ENCODE results near the gene APOBEC3F.
"Not testable (repeated sequence)": the region's sequence is repeated elsewhere in the genome, so short reads cannot be mapped to it uniquely, and the experiment has no call there.

APOBEC3F gene

DNA sequence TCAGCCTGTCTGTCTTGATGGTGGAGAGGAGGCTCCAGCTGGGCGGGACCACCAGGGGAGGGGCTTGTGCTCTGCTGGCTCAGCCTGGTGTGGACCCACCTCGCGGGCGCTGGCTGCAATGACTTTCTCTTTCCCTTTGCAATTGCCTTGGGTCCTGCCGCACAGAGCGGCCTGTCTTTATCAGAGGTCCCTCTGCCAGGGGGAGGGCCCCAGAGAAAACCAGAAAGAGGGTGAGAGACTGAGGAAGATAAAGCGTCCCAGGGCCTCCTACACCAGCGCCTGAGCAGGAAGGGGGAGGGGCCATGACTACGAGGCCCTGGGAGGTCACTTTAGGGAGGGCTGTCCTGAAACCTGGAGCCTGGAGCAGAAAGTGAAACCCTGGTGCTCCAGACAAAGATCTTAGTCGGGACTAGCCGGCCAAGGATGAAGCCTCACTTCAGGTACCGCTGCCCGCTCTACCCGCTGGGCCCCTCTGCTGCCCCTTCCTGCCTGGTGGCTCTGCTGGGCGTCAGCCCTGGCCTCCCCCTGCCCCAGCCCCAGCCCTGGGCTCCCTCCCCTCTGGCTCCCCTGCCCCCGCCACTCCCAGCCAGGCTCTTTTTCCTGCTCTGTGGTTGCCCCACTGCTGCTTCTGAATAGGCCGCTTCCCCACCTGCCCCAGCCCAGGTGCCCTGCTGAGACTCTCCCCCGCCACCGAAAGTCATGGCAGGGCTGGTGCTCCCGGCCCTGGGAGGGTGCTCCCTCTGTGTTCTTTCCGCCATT lies at the start of gene APOBEC3F:
TSS of gene APOBEC3F (plus strand) at position 327 of the 759 bp plus-strand sequence. CDS start at position 424, 97 bp downstream.
- DNase-seq (ENCODE audit: low read depth) = peak; percentile 52

DNA sequence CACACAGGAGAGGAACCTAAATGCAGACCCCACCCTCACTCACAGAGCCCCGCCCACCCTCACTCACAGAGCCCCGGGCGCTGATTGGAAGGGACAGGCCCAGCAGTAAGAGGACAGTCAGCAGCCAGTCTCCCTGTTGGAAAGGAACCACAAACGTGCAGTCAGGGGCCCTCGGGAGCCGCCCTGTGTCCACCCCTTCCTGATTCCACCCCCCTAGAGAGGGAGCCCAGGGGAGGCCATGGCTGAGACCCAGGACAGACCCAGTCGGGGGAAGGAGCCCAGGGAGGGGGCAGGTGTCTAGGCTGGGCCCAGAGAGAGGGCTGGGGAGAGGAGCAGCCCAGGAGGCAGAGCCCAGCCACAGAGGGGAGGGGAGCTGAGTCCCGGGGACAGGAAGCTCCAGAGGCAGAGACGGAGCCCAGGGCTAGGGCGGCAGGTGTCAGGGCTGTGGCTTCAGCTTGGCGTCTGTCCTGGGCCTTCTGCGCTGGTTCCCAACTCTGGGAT lies 47.7 kb upstream of the APOBEC3F start:
- DNase-seq (ENCODE audit: low read depth) = not testable (repeated sequence)

DNA sequence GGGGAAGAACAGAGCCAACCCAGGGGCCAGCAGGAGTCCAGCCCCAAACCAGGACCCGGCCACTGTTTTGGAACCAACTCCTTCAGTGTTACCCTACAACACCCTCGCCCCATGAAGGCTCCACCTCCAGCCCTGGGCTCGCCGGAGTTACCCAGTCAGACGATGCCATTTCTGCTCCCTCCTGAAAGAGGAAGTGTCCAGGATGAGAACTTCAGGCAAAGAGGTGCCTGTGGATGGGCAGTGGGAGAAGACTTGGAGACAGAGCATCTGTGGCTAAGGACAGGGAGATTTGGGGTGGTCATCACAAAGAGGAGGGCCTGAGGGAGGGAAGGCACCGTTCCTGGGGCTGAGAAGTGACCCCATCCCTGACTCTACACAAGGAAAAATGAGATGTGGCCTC lies 44.6 kb upstream of the APOBEC3F start:
- DNase-seq (ENCODE audit: low read depth) = no peak

DNA sequence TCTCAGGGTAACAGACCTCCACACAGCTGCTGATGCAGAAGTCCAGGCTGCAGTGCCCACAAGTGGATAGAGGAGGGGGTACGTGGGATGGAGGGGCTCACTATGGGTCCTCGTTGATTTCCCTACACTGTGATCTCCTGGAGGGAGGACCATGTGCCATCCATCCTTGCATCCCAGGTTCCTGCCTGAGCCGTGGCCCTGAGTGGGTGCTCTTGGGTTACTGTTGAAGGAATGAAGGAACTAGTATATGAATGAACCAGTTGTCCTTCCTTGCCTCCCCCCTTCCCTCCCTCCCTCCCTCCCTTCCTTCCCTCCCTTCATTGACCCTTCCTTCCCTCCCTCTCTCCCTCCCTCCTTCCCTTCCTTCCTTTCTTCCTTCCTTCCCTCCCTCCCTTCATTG lies 43.1 kb upstream of the APOBEC3F start:
- DNase-seq (ENCODE audit: low read depth) = no peak

DNA sequence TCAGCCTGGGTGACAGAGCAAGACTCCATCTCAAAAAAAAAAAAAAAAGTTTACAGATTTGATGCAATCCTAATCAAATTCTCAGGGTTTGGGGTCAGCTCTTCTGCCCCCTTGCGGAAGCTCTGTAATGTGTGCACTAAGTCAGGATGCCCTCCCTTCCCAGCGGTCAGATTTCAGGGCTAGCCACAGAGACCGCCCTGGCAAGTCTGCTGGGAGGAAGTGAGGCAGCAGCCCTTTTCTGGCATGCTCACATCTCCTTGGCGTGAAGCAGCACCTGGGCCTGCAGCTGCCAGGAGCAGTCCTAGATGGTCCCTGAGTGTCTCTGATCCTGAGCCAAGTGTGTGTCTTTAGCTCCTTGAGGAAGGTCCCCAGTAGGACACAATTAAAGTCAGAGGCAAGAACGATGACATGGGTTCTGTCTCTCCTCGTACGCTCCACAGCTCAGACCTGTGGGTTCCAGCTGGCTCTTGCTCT lies 37.5 kb upstream of the APOBEC3F start:
- DNase-seq (ENCODE audit: low read depth) = peak; percentile 60

DNA sequence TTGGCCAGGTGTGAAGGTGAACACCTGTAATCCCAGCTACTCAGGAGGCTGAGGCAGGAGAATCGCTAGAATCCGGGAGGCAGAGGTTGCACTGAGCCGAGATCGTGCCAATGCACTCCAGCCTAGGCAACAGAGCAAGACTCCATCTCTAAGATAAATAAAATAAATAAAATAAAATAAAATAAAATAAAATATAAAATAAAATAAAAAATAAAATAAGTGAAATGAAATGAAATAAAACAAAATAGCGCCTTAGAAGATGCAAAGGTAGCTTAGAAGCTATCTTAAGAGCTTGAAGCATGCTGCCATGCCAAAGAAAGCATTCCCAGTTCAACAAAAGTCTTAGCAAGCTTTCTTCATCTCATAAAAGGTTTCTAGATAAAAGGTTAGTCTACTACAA lies 33.5 kb upstream of the APOBEC3F start:
- DNase-seq (ENCODE audit: low read depth) = no peak

DNA sequence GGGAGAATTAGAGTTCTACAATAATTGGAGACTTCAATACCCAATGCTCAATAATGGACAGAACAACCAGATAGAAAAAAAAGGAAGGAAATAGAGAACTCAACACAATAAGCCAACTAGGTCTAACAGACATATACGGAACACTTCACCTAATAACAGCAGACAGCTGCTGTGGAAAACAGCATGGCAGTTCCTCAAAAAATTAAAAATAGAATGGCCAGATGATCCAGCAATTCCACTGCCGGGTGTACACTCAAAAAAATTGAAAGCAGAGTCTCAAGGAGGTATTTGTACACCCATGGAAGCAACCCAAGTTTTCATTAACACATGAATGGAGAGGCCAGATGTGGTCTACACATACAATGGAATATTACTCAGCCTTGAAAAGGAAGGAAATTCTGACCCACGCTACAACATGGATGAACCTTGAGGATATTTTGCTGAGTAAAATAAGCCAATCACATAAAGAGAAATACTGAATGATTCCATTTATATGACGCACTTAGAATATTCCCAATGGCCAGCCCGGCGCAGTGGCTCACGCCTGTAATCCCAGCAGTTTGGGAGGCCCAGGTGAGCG lies 32.3 kb upstream of the APOBEC3F start:
- DNase-seq (ENCODE audit: low read depth) = not testable (repeated sequence)

DNA sequence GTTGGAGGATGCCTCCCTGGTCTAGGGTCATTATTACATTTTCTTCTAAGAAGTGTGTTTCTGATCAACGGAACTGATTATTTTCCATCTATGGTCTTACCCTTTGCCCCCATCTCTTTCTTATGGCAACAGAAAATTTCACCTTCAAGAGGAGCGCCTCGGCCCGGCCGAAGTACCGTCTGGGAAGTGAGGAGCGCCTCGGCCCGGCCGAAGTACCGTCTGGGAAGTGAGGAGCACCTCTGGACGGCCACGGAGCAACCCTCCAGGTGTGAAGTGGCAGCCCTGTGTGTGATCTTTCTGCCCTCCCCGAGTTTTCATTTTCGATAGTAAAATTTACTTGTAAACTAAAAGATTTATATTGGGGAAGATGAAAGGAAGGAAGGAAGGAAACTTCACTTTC lies 29.7 kb upstream of the APOBEC3F start:
- DNase-seq (ENCODE audit: low read depth) = no peak

DNA sequence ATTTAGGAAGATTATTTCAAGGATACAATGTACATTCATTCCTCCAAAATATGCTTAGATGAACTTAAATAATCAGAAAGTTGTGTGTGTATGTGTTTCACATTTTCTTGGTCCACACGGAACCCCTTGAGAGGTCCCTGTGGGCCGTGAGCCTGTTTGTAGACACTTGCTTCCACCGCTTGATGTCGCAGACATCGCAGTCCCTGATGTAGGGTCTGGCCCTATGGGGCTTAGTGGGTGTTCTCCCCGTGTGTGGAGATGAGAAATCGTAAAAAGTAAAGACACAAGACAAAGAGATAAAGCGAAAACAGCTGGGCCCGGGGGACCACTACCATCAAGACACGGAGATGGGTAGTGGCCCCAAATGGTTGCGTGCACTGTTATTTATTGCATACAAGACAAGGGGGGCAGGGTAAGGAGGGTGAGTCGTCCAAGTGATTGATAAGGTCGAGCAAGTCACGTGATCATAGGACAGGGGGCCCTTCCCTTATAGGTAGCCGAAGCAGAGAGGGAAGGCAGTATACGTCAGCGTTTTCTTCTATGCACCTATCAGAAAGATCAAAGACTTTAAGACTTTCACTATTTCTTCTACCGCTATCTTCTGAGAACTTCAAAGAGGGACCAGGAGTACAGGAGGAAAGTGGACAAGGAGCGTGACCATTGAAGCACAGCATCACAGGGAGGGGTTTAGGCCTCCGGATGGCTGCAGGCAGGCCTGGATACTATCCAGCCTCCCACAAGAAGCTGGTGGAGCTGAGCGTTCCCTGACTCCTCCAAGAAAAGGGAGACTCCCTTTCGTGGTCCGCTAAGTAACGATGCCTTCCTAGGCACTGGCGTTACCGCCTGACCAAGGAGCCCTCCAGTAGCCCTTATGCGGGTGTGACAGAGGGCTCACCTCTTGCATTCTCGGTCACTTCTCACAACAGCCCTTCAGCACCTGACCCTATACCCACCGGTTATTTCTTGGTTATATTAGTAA lies 27.8 kb upstream of the APOBEC3F start:
- DNase-seq (ENCODE audit: low read depth) = no peak

DNA sequence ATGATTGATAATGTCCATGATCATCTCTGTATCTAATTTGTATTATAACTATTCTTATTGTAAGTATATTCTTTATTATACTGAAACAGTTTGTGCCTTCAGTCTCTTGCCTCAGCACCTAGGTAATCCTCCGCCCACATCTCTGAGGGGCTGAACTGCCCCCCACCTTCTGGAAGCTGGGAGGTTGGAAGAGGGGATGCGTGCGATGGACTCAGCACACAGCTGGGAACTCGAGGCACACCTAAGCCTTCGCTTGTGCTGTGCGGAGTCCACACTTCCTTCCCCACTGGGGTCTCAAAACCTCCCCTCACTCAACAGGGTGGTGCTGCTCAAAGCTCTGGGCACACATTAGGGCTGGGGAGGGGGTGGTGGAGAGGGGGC lies 27.1 kb upstream of the APOBEC3F start:
- DNase-seq (ENCODE audit: low read depth) = not testable (repeated sequence)

DNA sequence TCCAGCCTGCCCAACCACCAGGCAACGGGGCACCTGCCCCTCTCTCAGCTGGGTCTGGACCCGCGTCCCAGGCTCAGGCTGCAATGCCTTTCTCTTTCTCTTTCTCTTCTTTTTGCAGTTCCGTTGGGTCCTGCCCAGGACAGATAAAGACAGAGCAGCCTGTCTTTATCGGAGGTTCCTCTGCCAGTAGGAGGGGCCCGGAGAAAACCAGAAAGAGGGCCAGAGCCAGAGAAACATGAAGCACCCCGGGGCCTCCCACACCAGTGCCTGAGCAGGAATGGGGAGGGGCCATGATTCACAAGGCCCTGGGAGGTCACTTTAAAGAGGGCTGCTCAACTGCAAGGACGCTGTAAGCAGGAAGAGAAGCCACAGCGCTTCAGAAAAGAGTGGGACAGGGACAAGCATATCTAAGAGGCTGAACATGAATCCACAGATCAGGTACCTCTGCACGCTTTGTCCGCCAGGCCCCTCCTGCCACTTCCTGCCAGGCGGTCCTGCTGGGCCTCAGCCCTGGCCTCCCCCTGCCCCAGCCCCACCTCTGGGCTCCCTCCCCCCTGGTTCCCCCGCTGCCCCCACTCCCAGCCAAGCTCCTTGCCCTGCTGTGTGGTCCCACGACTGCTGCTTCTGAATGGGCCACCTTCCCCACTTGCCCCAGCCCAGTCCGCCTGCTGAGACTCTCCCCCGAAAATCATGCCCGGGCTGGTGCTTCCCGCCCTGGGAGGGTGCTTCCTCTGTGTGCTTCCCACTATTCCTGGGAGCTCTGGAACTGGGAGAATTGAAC lies 26.5 kb upstream of the APOBEC3F start, which contains the start of gene APOBEC3C:
TSS of gene APOBEC3C (plus strand) at position 316 of the 781 bp plus-strand sequence. CDS start at position 422, 106 bp downstream.
- peak; percentile 73 for DNase-seq (ENCODE audit: low read depth)

DNA sequence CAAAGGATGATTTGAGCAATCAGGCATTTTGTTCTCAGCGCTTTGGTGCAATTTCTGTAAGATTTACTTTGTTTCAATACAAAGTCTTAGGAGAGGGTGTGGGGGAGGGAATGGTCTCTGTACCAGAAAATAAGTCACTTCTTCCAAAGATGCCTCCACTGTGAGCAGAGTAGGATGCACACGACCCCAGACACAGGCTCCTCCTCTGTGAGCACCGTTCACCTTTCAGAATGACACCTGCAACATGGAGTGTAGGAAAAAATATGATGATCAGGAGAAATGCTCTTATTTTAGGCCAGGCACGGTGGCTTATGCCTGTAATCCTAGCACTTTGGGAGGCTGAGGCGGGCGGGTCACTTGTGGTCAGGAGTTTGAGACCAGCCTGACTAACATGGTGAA lies 25.9 kb upstream of the APOBEC3F start:
- DNase-seq (ENCODE audit: low read depth) = not testable (repeated sequence)

DNA sequence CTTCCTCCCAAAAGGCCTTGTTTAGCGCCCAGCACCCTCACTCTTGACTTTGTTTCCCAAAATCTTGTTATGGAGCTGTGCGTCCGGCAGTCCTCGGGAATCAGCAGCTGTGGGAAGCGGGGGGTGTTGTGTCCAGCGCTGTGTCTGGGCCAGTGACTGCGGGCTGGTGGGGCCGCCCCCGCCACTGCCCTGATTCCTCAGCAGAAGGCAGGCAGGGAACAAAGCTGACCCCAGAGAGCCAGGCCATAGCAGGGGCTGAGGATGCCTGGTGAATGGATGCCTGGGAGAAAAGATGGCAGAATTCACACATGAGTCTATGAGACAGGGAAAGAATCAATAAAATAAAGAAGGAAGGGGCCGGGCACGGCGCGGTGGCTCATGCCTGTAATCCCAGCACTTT lies 24.1 kb upstream of the APOBEC3F start:
- DNase-seq (ENCODE audit: low read depth) = no peak

DNA sequence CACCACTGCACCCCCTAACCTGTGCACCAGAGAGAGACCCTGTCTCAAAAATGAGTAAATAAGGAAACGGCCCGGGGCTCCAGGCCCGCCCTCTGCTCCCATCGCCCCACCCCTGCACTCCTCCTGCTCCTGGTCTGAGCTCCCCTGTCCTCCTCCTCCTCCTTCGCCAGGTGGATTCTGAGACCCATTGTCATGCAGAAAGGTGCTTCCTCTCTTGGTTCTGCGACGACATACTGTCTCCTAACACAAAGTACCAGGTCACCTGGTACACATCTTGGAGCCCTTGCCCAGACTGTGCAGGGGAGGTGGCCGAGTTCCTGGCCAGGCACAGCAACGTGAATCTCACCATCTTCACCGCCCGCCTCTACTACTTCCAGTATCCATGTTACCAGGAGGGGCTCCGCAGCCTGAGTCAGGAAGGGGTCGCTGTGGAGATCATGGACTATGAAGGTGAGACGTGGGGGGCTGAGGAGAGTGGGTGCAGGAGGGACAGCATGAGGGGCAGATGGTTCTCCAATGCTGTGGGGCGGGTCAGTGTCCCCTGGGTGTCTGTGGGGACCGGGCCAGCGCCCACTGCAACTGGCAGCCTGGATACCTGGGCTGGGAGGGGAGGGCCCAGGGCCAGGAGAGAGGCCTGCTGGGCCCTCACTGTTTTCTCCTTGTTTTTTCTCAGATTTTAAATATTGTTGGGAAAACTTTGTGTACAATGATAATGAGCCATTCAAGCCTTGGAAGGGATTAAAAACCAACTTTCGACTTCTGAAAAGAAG lies 22.9 kb upstream of the APOBEC3F start:
- DNase-seq (ENCODE audit: low read depth) = no peak

DNA sequence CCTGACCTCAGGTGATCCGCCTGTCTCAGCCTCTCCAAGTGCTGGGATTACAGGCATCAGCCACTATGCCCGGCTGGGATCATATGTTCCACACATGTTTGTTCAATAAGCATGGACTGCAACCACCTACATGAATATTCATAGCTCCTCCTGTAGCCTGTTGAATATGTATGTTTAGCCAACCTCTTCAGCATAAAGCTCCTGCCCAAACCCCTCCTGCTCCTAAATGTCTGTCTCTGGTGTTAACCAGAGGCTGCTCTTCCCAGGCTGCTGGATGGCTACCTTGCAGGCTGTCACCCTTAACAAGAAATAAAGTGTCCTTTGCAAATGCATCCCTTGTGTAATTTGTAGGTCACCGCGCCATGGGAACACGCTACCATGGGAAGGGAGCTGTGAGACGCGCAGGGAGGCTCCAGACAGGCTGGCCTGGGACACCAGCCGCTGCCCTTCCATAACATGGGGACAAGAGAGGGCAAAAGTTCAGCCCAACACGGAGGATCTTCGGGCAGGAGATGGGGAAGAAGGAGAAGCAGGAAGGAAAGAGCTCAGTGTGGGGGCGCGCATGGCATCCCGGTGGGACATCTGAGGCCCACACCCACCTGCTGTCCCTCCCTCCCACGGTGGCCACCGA lies 20.5 kb upstream of the APOBEC3F start:
- DNase-seq (ENCODE audit: low read depth) = not testable (repeated sequence)

DNA sequence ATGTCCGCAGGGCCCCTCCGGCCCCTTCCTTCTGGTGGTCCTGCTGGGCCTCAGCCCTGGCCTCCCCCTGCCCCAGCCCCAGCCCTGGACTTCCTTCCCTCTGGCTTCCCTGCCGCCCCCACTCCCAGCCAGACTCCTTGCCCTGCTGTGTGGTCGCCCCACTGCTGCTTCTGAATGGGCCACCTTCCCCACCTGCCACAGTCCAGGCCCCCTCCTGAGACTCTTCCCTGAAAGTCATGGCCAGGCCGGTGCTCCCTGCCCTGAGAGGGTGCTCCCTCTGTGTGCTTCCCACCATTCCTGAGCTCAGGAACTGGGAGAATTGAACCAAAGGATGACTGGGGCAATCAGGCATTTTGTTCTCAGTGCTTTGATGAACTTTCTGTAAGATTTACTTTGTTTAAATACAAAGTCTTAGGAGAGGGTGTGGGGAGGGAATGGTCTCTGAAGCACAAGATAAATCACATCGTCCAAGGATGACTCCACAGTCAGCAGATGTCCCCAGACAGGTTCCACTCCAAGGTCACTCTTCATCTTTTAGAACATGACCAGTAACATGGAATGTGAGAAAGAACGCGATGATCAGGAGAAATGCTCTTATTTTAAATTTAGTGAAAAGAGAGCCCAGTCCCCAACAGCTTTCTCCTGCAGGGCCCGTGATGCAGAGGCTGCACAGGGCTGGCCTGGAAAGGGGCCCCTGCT lies 19.0 kb upstream of the APOBEC3F start:
- no peak for DNase-seq (ENCODE audit: low read depth)

DNA sequence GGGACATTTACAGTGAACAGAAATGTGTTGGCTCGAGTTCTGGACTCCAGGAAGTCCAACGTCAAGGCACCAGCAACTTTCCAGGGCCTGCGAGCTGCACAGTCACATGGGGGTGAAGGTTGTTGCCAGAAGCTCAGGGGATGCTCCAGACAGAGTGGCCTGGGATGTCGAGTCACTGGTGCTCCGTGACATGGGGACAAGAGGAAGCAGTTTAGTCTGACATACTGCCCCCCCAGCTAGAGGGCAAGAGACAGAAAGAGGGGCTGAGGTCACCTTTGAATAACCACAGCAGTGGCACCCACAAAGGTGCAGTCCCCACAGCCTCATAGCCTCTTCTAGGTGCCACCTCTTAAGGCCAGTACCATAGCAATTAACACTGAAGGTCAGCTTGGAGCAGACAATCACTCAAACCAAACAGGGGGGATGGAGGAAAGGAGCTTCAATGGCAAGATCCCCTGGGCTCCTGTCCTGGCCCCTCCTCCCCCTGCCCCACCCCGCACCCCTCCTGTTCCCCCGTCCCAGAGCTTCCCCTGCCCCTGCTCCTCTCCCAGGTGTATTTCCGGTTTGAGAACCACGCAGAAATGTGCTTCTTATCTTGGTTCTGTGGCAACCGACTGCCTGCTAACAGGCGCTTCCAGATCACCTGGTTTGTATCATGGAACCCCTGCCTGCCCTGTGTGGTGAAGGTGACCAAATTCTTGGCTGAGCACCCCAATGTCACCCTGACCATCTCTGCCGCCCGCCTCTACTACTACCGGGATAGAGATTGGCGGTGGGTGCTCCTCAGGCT lies 15.9 kb upstream of the APOBEC3F start:
- DNase-seq (ENCODE audit: low read depth) = no peak

DNA sequence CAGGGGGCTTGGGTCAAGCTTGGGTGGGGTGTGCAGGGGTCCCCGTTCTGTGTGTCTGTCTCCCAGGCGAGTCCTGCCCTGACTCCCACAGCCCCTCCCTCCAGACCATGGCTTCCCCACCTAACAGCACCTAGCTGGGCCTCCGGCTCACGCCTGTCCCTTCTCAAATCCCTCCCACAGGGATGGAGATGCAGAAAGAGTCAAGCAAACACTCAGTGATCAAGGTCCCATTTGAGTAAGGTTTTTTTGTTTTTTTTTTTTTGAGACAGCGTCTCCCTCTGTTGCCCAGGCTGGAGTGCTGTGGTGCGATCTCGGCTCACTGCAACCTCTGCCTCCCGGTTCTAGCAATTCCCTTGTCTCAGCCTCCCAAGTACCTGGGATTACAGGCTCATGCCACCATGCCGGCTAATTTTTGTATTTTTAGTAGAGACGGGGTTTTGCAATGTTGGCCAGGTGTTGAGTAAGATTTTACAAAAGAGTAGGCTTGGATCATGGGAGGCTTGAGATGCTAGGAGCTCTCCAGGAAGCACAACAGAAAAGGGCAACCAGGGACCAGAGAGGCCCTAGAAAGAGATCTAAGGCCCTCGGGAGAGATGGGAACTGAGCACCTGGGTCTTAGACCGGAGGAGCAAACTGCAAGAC lies 14.0 kb upstream of the APOBEC3F start:
- DNase-seq (ENCODE audit: low read depth) = no peak

Measured in stimulated activated CD8-positive, alpha-beta memory T cell treated with anti-CD3 and anti-CD28 coated beads, Interleukin-4, amount 100 ng/mL, for 24 hours (primary cell).